GM18907 (cell line): ENCODE measurements around the gene LIMCH1.

Experiments
- ATAC-seq: cut with Tn5 transposase; IDR thresholded peaks from one replicate; pipeline ENCODE4 v1.9.1; 2021; ENCODE audit warnings: mild to moderate bottlenecking, moderate library complexity; ENCODE audit not compliant: unreplicated experiment

The LIMCH1 gene

DNA sequence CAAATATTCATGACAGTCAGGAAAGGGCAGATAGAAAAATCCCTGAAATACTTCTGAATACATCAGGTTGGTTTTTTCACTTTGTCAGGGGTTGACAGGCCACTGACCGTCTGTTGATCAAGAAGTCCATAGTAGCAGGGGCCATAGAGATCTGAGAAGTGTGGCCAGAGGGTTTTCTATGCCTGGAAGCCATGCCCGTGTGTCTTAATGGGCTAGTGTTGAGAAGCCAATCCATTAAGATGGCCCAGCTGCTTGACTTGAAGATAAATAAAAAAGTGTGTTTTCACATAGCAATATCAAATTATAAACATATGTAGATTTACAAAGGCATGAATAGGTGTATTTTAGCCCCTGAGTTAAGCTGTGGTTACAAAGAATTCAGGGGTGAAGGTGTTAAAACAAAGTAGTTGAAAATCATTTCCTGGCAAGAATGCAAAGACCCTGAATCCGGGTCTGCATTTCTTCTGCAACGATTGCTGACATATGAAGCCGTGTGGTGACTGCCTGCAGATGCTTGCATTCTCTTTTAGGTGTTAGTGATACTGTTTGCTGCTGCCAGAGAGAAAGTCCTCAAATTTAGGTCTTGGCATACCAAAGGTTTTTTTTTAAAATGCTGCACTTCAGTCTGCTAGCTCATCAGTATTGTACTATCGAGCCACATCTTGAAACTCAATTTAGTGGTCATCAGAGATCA is 9.3 kb upstream of the LIMCH1 start:
- ATAC-seq = no peak

DNA sequence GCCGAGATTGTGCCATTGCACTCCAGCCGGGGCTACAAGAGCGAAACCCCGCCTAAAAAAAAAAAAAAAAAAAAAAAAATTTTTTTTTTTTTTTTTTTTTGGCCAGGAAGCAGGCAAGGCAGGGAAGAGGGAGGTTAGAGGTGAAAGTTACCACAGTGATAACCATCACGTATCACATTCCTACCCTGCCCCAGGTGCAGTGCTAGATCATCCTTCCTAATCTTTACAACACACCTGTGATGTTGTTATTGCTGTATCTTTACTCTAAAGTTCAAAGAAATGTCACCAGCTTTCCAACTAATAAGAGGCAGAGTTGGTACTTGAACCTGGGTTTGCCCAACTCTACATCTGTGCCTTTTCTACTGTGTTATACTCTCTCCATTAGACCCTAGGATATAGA is 7.2 kb upstream of the LIMCH1 start:
- no peak for ATAC-seq

DNA sequence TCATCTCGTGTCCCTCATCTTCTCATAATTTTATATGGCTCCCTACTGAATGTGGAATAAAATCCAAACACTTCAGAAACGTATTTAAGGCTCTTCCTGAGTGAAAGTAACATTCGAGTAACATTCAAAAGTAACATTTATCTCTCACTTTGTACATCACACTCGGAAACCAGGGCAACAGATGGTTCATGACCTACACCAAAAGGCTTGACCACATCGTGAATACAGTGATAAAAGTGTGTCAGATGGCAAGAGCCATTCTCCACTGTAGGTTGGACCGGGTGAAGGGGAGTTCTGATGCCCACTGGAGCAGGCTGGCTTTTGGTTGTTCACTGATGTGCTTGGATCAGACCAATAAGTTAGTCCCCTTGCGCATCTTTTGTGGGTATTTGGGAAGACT is 5.6 kb upstream of the LIMCH1 start:
- no peak for ATAC-seq

DNA sequence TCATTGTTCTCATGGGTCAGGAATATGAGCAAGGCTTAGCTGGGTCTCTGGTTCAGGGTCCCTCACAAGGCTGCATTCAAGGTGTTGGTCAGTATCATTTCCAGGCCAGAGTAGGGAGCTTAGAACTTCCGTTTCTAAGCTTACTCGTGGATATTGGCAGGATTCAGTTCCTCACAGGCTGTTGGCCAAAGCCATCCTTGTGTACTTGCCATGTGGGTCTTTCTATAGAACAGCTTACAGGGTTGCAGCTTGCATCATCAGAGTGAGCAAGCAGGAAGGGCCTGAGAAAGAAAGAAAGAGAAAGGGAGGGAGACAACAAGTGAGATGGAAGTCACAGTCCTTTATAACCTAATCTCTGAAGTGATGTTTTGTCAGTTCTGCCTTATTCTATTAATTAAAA is 5.1 kb upstream of the LIMCH1 start:
- no peak for ATAC-seq

DNA sequence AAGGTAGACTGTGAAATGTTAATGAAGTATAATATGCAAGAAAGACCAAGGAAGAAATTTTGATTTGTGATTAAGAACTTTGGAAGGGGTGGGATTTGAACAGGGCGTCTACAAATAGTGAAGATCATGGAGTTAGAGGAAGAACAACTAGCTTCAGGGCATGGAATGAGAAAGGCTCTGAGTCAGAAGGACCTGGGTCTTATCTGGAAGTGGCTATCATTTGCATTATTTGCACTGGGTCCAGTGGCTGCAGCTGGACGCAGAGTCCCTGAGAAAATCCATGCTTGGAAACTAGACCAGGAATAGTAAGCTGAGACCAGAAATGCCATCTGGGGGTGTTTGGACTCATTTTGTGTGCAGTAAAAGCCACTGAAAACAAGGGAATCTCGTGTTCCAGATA is 4.3 kb upstream of the LIMCH1 start:
- no peak for ATAC-seq

DNA sequence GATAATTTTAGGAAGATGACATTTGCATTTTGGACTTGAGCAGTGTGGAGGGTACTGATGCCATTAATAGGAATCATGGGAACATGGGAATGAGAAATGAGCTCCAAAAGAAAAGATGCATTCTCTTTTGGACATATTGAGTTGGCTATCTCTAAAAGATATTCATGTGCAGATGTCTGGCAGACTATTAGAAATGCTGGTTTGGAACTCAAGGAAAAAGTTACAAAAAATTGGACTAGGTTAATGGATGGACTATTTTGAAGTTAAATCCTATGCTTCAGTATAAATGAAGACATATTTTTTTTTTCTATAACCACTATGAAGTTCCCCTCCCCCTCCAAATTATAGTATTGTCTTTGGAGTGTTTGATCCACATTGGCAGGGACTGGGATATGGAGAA is 3.6 kb upstream of the LIMCH1 start:
- ATAC-seq = no peak

DNA sequence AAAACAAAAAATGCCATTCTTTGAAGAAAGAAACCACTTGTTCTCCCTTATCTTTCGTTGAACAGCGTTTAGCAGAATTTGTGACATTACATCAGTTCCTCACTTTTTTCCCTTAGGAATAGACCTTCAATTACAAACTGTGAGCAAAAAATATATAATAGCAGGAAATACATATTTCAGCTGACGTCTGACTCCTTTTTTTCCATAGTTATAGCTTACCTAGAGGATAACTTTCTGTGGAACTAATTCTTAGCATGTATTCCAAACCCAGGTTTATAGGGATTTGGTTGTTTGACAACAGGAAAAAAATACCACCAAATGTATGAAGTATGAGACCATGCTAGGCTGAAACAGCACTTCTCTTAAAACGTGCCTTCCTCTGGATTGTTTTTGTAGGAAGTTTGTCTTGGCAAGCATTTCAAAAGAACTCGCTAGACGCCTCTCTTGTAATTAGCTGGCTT is 2.0 kb upstream of the LIMCH1 start:
- no peak for ATAC-seq

DNA sequence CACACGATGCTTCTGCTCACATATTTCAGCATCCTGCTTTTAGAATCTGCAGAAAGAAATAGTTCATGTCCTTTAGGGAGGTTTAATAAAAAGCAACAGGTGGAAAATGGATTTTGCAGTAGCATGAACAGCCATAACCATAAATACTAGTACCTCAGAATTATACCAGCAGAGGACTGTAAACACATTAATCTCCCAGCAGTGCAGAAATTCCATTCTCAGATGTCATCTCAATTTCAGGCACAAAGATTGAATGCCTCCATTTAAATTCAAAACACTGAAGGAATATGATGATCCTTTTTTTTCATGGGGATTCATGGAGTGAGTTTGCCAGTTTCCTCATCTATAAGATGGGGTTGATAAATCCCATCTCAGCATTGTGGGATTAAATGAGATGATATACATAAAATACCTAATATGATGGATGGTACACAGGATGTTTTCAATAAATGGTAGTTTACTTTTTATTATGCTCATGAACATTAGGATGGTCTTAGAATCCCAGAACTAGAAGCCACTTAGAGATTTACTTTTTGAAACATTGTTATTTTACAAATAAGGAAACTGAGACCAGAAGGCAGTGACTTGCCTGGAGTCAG is 566 bp upstream of the LIMCH1 start:
- ATAC-seq = no peak

DNA sequence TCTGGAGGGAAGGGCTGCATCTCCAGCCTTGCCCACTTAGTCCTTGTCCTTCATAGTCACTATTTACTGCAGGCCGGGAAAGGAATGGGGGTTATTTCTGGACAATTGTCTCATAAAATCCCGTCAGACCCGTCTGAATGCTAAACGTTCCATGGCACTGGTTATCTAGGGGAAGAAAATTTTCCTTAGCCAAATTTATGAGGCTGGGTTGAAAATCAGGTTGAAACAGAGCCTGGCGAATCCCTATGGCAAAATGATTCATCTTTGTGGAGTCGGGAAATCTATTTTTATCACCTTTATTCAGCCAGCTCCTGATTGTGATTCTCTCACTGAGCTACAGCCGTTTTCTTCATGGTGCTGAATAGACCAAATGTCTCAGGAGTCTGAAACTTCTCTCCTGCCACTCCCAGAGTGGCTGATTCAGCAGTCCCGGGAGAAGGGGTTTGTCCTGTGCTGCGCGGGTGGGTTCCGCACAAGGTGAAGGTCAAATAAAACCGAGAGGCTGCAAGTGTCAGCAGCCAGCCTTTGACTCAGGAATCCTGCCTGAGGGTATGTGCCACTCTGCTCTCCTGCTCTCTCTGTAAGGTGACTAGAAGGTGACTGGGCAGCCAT is 1.0 kb downstream of the LIMCH1 start:
- no peak for ATAC-seq

DNA sequence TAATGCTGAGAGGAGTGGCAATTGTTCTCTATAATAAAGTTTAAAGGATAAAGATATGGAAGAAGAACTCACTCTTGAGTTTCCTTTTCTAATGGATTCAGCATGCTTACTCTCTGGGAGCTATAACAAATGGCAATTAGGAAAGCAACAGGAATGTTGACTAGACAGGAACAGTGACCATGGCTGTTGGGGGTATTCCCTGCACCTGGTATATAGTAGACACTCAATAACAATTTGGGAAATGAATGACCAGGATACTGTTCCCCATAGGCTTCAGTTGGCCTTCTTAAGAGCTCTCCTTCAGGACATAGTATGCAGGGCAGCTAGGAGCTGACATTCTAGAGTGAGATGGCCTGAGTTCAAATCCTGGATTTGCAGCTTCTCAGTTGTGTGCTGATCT is 1.8 kb downstream of the LIMCH1 start:
- ATAC-seq = no peak

DNA sequence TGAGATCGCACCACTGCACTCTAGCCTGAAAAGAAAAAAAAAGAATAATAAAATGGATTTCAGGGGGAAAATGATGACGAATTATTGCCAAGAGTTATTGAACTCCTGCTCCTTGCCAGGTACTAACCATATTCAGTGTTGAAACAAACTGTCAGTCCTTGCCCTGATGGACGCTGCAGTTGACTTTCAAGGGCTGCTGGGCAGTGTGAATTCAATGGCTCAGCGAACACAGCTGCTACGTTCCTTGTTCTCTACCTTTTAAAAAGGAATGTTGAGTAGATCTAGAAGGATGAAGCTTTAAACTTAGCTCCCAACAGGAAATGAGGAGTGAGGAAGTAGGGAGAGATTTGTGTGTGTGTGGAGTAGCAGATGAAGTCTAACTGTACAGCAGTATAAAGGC is 2.7 kb downstream of the LIMCH1 start:
- no peak for ATAC-seq

DNA sequence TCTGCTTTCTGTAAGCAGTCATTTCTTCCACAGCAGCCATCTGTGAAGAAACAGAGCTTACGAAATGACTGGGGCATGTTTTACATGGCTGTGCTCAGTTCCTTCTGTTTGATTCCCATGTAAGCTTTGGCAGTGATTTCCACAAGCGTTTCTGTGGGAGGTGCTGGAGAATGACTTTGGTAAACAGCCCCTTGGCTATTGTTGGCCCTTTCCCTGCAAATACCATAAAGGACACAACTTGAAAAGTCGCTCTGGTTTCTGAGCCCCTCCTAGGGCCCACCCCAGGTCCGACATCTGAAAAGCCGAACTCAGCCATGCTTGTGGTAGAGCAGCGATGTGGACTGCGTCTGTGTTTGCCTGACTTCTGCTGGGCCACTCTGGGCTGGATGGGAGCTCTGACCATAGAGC is 3.7 kb downstream of the LIMCH1 start:
- no peak for ATAC-seq

DNA sequence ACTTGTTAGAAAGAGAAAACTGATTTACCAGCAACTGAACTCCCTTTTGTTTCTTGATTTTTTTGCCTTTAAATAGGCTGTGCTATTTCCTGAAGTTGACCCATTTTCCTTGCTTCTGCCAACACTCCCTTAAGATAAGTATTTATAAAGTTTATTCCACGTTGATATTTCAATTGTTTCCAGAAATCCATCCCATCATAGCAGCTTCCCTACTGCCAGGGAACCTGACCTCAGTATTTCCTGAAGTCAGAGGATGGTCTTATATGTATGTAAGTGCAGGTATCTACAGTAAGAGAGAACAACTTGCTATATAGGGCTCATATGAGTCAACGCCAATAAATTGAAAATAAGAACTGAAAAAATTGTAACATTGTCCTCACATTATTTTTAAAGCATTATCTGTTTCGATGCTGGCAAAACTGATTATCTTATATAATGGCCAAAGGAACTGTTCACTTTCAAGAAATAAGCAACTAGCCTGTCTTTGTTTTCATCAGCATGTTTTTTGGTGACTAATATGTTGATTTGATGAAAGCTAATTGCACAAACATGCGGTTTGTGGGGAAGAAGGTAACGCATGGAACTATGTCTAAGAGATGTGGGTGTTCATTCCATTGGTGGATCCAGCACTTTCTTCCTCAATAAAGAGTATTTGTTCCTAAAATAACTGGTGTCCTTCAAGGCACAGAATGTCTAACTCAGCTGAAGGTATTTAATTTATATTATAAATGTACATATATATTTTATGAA is 4.7 kb downstream of the LIMCH1 start:
- no peak for ATAC-seq

DNA sequence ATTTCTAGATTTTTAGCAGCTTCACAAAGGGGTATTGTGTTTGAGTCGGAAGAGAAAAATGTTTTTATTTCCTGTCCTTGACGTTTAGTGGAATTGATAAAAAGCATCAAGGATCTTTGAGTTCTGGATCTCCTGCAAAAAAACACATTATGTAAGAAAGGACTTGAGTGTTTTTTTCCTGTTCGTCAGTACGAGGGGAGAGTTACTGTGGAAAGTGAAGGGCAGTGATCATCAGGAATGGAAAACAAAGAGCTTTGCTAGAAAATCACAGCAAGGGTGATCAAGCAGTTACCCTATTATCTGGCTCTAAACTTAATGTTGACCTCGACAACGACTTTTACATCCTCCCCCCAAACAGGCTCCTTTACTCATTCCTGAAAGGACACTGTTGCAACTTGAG is 7.3 kb downstream of the LIMCH1 start:
- no peak for ATAC-seq

DNA sequence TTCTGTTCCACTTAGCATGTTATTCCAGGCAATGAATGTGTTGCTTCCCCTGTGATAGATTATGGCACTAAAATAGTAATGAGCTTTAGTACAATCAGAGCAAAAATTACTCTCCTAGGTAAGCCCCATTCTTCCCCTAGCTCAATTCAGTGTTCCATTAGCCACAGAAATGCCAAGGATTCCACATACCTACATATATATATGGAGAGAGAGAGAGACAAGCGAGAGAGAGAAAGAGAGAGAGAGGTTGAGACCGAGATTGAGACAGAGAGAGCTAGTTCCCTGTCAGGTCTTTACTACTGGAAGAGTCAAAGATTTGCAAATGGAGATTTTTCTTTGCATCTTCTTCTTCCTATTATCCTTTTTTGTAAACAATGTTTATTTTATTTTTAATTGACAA is 8.7 kb downstream of the LIMCH1 start:
- ATAC-seq = no peak

DNA sequence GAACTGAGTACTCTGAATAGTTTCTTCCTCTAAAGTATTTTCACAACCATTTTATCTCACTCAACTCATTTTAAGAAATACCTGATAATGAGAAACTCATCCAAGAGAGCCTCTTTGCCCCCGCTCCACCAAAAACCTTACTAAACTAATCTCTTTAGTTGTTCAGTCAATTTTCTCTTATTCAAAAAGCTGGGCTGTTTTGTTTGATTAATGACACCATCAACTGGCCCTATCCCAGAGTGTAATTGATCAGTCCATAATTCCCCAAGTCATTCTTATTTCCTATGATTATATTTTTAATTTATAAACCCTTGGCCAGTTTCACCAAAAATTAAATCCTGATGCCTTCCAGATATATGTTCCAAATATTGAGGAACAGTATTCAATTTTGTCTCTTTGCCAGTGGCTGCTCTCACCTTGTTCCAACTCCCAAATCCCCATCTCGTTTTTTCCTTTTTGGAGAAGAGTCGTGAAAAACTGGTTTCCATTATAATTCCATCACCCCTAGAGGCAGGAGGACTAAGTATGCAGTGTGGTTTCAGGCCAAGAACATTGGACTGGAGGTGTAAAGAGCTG is 10.4 kb downstream of the LIMCH1 start:
- no peak for ATAC-seq

DNA sequence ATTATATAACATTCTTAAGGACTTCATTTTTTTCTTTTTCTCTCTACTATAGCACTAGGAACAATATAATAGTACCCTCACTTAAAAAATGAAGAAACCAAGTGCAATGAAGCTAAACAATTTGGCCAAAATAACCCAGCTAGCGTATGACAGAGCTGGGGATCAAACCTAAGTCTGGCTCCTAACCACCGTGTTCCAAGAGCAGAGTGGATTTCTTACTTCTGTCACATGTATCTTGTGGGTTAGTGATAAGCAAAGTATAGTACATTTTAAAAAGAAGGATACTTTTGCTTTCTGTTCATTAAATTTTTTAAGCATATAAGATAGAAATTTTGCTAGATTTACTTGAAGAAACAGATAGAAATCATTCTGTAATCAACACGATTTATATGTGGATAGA is 11.5 kb downstream of the LIMCH1 start:
- ATAC-seq = no peak

DNA sequence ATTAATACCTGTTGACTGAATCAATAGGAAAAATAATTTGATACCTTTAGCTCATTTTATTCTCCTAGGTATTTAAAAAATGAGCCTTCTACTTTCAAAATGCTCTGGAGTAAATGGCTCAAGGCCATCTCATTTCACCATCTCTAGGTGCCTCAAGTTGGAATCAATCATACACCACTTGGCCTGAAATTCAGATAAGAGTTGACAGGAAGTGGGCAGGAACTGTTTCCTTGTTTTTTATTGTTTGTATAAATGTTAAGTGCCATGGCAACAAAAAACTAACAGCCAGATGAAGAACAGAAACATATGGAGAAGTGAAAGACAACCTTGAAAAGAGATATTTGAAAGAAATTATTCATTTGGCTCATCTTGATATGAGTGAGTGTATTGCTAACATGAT is 12.4 kb downstream of the LIMCH1 start:
- ATAC-seq = no peak

DNA sequence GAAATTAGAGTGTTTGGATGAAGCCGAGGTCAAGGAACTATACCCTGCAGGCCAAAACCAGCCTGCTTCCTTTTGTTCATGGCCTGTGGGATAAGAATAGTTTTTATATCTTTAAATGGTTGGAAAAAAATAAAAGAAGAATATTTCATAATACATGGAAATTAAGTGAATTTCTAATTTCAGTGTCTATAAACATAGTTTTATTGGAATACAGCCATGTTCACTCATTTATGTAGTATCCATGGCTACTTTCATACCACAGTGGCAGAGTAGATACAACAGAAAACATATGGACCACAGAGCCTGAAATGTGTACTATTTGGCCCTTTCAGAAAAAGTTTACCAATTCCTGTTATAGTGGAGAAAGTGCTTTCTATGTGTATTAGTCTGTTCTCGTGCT is 13.6 kb downstream of the LIMCH1 start:
- ATAC-seq = no peak

DNA sequence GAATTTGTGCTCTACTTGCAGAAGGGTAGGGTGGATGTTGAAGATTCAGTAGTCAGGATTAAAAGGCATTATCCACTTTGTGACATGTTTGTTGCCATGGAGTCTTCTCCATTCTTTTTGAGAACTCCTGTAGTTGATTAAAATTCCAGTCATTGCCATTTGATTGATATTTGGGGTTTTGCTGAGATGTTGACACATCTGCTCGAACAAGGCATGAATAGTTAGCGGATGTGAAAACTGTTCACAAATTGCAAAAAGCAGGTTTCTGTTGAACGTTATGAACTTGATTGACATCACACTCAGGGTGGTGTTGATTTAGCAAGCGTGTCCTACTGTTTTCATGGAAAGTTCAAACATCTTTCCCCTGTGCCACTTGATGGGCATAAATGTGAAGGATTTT is 16.9 kb downstream of the LIMCH1 start:
- no peak for ATAC-seq

DNA sequence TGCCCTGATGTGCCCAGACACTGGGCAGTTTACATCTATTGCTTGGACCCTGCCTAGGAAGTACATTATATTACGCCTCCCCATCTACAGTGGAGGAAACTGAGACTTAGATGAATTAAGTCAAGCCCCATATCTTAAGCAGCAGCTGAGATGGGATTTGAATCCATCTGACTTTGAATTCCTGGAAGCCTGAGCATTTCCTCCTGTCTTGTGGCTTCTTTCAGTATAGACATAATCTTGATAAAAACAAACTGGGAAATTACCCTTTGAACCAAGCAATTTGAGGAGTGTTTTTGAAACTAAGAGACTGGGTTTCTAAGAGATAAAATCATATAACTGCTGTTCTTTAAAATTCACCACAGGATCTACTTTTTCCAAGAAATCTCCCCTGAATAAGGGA is 18.6 kb downstream of the LIMCH1 start:
- ATAC-seq = no peak
